Fibroblast of lung (primary cell): ENCODE data around the gene RAG2. TPM values are rescaled to one million over a fixed set of nuclear protein-coding genes. Genes with fewer than 3 reads are reported as not detected.

Source experiments
- DNase-seq, 2 donors: peaks; one replicate each; pipeline versions ENCODE4 v3.0.0 to v3.0.0-alpha.2; 2010; ENCODE audit warnings: low read depth in 2 of 2
- H2AFZ ChIP-seq: 2 replicates; pipeline ENCODE4 v1.5.1; 2012; ENCODE audit warnings: low read length, control low read depth, inconsistent platforms
- H3K27ac ChIP-seq: 2 replicates; pipeline ENCODE4 v1.5.1; 2011; ENCODE audit warnings: low read length, control low read depth; ENCODE audit not compliant: insufficient read depth
- H3K27me3 ChIP-seq: 2 replicates; pipeline ENCODE4 v1.5.1; 2011; ENCODE audit warnings: mild to moderate bottlenecking, low read length; ENCODE audit not compliant: control insufficient read depth, insufficient read depth
- H3K36me3 ChIP-seq: 2 replicates; pipeline ENCODE4 v1.5.1; 2011; ENCODE audit warnings: low read length; ENCODE audit not compliant: control insufficient read depth, insufficient read depth
- H3K4me1 ChIP-seq: 2 replicates; pipeline ENCODE4 v1.5.1; 2011; ENCODE audit warnings: low read length; ENCODE audit not compliant: control insufficient read depth, insufficient read depth; ENCODE audit errors: extremely low read depth
- H3K4me2 ChIP-seq: 2 replicates; pipeline ENCODE4 v1.5.1; 2011; ENCODE audit warnings: low read length, control low read depth; ENCODE audit not compliant: insufficient read depth; ENCODE audit errors: extremely low read depth
- H3K4me3 ChIP-seq, 4 experiments: fragments of 200-600 bp in 1 of 4; sonication (generic) in 1 of 4; replicated peaks in 1 of 4; 2 replicates each; pipeline ENCODE4 v1.5.1; 2011 to 2016; ENCODE audit warnings: low read length in 4 of 4, low read depth in 3 of 4, mild to moderate bottlenecking in 3 of 4, control low read depth in 2 of 4, inconsistent platforms in 1 of 4, mixed read lengths in 1 of 4; ENCODE audit not compliant: insufficient read depth in 1 of 4; ENCODE audit errors: control extremely low read depth in 1 of 4
- H3K79me2 ChIP-seq: 2 replicates; pipeline ENCODE4 v1.5.1; 2012; ENCODE audit warnings: mild to moderate bottlenecking, low read length, inconsistent platforms; ENCODE audit not compliant: control insufficient read depth, insufficient read depth
- H3K9ac ChIP-seq: 2 replicates; pipeline ENCODE4 v1.5.1; 2011; ENCODE audit warnings: mild to moderate bottlenecking, low read length, control low read depth; ENCODE audit not compliant: insufficient read depth
- H3K9me3 ChIP-seq: 2 replicates; pipeline ENCODE4 v1.5.1; 2012; ENCODE audit warnings: low read depth, low read length; ENCODE audit not compliant: control insufficient read depth, insufficient read depth
- H4K20me1 ChIP-seq: 2 replicates; pipeline ENCODE4 v1.5.1; 2011; ENCODE audit warnings: low read length; ENCODE audit not compliant: control insufficient read depth, insufficient read depth; ENCODE audit errors: extremely low read depth
- EZH2 ChIP-seq: IDR thresholded peaks from 2 replicates; pipeline ENCODE4 v1.5.1; 2012; ENCODE audit warnings: low read length, control low read depth, mild to moderate bottlenecking; ENCODE audit errors: missing control alignments
- polyA minus RNA-seq: library from RNA; depleted of rRNA, polyadenylated mRNA; stranded (reverse); fragments of >200 nt; gene quantifications from 2 replicates; pipeline ENCODE4 v1.2.3, GENCODE V29; 2011; ENCODE audit warnings: low replicate concordance
- polyA plus RNA-seq, 2 donors: library from polyadenylated mRNA; depleted of rRNA in 1 of 2; stranded (reverse) in 1 of 2; unstranded in 1 of 2; fragments of >200 nt; gene quantifications; 2 replicates each; pipeline ENCODE4 v1.2.1, GENCODE V29; 2011 to 2012; ENCODE audit warnings: missing spikeins in 1 of 2
- total RNA-seq: library from RNA; depleted of rRNA; stranded (reverse); fragments of >200 nt; gene quantifications from 2 replicates; pipeline ENCODE4 v1.2.1, GENCODE V29; 2014
- TF ChIP-seq, protein P1 (sequence below), 2 donors: IDR thresholded peaks in 1 of 2; conservative IDR thresholded peaks in 1 of 2; 1 replicate in 1 of 2; 2 replicates in 1 of 2; pipeline ENCODE4 v1.5.1; 2011 to 2012; ENCODE audit warnings: low read length in 2 of 2, control low read depth in 1 of 2, inconsistent platforms in 1 of 2, low read depth in 1 of 2, mild to moderate bottlenecking in 1 of 2

Gene RAG2
- not detected in 2 replicates for total RNA-seq
- polyA plus RNA-seq, result not detected in 2 replicates
- not detected in 2 replicates for polyA plus RNA-seq (2012)
- not detected in 2 replicates for polyA minus RNA-seq

DNA sequence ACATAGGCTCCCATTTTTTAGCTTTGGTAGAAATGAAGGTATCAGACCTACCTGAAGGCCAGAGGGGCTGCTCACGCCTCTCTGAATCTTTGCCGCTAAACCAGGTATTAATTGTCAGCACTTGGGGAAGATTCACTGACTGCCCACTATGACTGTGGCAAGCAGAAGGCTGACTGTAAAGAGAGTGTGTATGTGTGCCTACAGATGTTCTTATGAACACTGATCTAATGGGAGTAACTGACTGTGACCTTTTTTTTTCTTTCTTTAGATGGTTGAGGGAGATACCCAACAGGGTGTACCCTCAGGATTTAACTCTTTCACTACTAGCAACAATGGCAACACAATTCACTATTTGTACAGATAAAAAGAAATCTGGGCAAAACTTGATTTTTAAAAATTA is at the start of gene RAG2:
Gene RAG2, minus strand, starts transcription at position 186 of the 400 bp plus-strand sequence. CDS start 4,068 bp downstream, outside the sequence.
- Histone ChIP-seq H3K27ac (no peak within 1 kb of the TSS), H3K4me1 (no peaks in the 10 kb centered on the region), H3K79me2 (no peaks in the 10 kb centered on the region), H3K27me3 (no peaks in the 10 kb centered on the region), H4K20me1 (no peaks in the 10 kb centered on the region), H3K4me2 (no peak within 1 kb of the TSS), H3K36me3 (no peaks in the 10 kb centered on the region), H3K4me3 (no peak within 1 kb of the TSS), H3K9me3 (no peaks in the 10 kb centered on the region), H3K9ac (no peak within 1 kb of the TSS), H2AFZ (no peak within 1 kb of the TSS)
- no peak for DNase-seq
- TF ChIP-seq, protein P1, sequence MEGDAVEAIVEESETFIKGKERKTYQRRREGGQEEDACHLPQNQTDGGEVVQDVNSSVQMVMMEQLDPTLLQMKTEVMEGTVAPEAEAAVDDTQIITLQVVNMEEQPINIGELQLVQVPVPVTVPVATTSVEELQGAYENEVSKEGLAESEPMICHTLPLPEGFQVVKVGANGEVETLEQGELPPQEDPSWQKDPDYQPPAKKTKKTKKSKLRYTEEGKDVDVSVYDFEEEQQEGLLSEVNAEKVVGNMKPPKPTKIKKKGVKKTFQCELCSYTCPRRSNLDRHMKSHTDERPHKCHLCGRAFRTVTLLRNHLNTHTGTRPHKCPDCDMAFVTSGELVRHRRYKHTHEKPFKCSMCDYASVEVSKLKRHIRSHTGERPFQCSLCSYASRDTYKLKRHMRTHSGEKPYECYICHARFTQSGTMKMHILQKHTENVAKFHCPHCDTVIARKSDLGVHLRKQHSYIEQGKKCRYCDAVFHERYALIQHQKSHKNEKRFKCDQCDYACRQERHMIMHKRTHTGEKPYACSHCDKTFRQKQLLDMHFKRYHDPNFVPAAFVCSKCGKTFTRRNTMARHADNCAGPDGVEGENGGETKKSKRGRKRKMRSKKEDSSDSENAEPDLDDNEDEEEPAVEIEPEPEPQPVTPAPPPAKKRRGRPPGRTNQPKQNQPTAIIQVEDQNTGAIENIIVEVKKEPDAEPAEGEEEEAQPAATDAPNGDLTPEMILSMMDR (conservative IDR thresholded peaks at IDR 0.05 in 1 of 2, IDR thresholded peaks at IDR 0.05 in 1 of 2; ENCODE audit: low read depth in 1 of 2, low read length in 2 of 2), result no peak
- no peak for TF ChIP-seq EZH2

DNA sequence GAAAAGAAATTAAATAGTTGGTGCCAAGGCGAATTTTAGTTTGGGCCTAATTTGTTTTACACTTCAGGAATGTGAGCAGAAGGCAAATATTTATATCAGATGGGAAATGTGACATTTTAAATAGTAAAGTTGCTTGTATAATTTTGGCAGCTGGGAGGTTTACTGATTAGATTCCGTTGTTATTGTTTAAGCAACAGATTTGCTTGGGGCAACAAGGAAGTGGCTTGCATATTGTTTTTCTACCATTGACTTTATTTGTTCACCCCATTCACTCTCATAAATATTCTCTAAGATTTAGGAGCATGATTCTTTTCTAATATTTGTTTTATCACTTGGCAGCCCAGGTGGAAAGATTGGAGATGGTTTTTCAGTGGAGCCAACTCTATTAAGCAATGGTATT is 40.5 kb upstream of the RAG2 start:
- Histone ChIP-seq H3K9me3 (no peaks in the 10 kb centered on the region), H3K9ac (no peak overlapping the region), H3K27me3 (no peaks in the 10 kb centered on the region), H3K36me3 (no peaks in the 10 kb centered on the region), H3K27ac (no peak overlapping the region), H3K4me1 (no peaks in the 10 kb centered on the region), H3K4me3 (no peak overlapping the region), H4K20me1 (no peaks in the 10 kb centered on the region), H2AFZ (no peak overlapping the region), H3K4me2 (no peak overlapping the region), H3K79me2 (no peaks in the 10 kb centered on the region)
- TF ChIP-seq EZH2, result no peak
- TF ChIP-seq, protein P1 (conservative IDR thresholded peaks at IDR 0.05 in 1 of 2, IDR thresholded peaks at IDR 0.05 in 1 of 2; ENCODE audit: low read depth in 1 of 2, low read length in 2 of 2), result no peak
- DNase-seq, result no peak

DNA sequence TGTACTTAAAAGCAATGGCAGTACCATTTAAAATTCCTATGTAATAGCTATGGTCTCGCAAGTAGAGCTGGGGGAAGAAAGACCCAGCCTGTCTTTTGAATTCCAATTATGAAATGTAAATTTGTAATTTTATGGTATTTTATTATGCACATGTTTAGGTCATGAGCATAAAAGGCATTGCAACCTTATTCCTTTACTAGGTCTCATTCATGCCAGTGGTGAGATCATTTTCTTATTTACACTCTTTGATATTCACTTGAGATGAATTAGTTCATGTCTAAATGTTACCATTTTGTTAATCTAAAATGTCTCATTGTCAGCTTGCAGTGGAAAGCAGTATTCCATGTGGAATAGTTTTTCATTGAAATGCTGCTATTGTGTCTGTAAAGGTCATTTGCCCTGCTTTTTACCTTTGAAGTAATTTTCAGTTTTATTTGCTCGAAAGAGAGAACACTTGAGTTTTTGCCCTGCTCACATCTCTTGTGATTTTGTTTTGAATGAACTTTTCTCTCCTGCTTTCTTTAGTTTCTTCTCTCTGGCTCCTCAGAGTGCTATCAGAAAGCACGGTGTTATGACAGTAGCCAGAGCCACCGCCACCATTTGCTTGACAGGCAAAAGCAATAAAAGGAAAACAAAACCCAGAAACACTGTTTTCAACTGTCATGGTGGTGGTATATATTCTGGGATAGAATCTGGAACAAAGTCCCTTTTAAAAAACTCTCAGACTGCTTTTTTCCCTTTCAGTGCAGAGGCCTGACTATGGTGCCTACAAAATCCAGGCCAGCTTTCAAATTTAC is 37.2 kb upstream of the RAG2 start:
- no peaks in the 10 kb centered on the region for H3K4me1 ChIP-seq
- H3K4me3 ChIP-seq, result no peak overlapping the region
- no peaks in the 10 kb centered on the region for H4K20me1 ChIP-seq
- no peak overlapping the region for H2AFZ ChIP-seq
- no peak overlapping the region for H3K4me2 ChIP-seq
- no peak overlapping the region for H3K9ac ChIP-seq
- DNase-seq, result no peak
- no peaks in the 10 kb centered on the region for H3K36me3 ChIP-seq
- H3K79me2 ChIP-seq, result no peaks in the 10 kb centered on the region
- no peaks in the 10 kb centered on the region for H3K9me3 ChIP-seq
- no peaks in the 10 kb centered on the region for H3K27me3 ChIP-seq
- TF ChIP-seq, protein P1 (conservative IDR thresholded peaks at IDR 0.05 in 1 of 2, IDR thresholded peaks at IDR 0.05 in 1 of 2; ENCODE audit: low read depth in 1 of 2, low read length in 2 of 2), result no peak
- no peak for TF ChIP-seq EZH2
- H3K27ac ChIP-seq, result no peak overlapping the region
